Kidney epithelial cell (primary cell): Measurements from ENCODE around the gene HMGN2. TPM values are rescaled to one million over a fixed set of nuclear protein-coding genes. Genes with fewer than 3 reads are reported as not detected.

Experiments
- DNase-seq: peaks from one replicate; pipeline ENCODE4 v3.0.0-alpha.2; 2010; ENCODE audit warnings: low read depth
- H3K27me3 ChIP-seq: 2 replicates; pipeline ENCODE4 v1.6.0; 2011; ENCODE audit warnings: low read length; ENCODE audit not compliant: control insufficient read depth, insufficient read depth
- H3K36me3 ChIP-seq: 2 replicates; pipeline ENCODE4 v1.5.1; 2011; ENCODE audit warnings: low read length; ENCODE audit not compliant: control insufficient read depth, insufficient read depth
- H3K4me3 ChIP-seq: 2 replicates; pipeline ENCODE4 v1.5.1; 2011; ENCODE audit warnings: low read depth, mild to moderate bottlenecking, control low read depth, low read length
- CTCF ChIP-seq: IDR thresholded peaks from 2 replicates; pipeline ENCODE4 v1.5.1; 2011; ENCODE audit warnings: mild to moderate bottlenecking, moderate library complexity, low read length, control low read depth, inconsistent platforms; ENCODE audit not compliant: insufficient read depth, poor library complexity, severe bottlenecking
- total RNA-seq: library from RNA; depleted of rRNA; stranded (reverse); fragments of >200 nt; gene quantifications from 2 replicates; pipeline ENCODE4 v1.2.3, GENCODE V29; 2015

Gene HMGN2
- total RNA-seq, 1 donor from 2014 or later: 126 TPM

DNA sequence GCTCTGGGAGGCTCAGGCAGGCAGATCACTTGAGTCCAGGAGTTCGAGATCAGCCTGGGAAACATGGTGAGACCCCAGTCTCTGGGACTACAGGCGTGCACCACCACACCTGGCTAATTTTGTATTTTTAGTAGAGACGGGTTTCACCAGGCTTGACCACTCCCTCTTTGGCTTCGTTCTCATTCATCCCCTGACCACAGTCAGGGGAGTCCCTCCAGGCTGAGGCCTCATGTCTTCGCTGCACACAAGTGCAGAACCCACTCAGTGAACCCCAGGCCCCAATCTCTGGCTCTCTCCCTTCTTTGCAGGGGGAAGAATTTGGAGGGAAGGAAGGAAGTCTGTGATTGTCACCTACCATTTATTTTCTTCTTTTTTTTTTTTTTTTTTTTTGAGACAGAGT, 48.1 kb downstream of the HMGN2 start:
- Histone ChIP-seq H3K4me3 (no peak overlapping the region), H3K36me3 (no peaks in the 10 kb centered on the region), H3K27me3 (peaks cover 3% of the 10 kb centered on the region)
- no peak for DNase-seq
- TF ChIP-seq CTCF: no peak

GRCh38 chr1:26521669-26522030, 49.4 kb downstream of the HMGN2 start:
- Histone ChIP-seq H3K36me3 (no peaks in the 10 kb centered on the region), H3K27me3 (peaks cover 3% of the 10 kb centered on the region), H3K4me3 (no peak overlapping the region)
- DNase-seq: no peak
- no peak for TF ChIP-seq CTCF

GRCh38 chr1:26522073-26522472, 49.8 kb downstream of the HMGN2 start:
- no peak for TF ChIP-seq CTCF
- DNase-seq: no peak
- peaks cover 3% of the 10 kb centered on the region for H3K27me3 ChIP-seq
- H3K4me3 ChIP-seq: no peak overlapping the region
- H3K36me3 ChIP-seq: no peaks in the 10 kb centered on the region

- H3K4me3 ChIP-seq: no peak overlapping the region
- no peaks in the 10 kb centered on the region for H3K36me3 ChIP-seq
- H3K27me3 ChIP-seq: peaks cover 3% of the 10 kb centered on the region
- no peak for DNase-seq
- no peak for TF ChIP-seq CTCF
Observed at GRCh38 chr1:26524181-26524580, 51.9 kb downstream of the HMGN2 start.

Other genes starting within 250 kb of the HMGN2 start
- 7.5 and 9.7 TPM in 2 replicates for gene CEP85, start 238.2 kb upstream of the HMGN2 start, total RNA-seq
- 113 and 133 TPM in 2 replicates for gene SH3BGRL3, start 192.4 kb upstream of the HMGN2 start, total RNA-seq
- 9.4 and 10.2 TPM in 2 replicates for gene UBXN11, start 165.8 kb upstream of the HMGN2 start, total RNA-seq
- gene CD52, start 154.5 kb upstream of the HMGN2 start, total RNA-seq: 1.2 TPM in 1 of 2 replicates, not detected in the other
- gene CRYBG2, start 118.3 kb upstream of the HMGN2 start, total RNA-seq: 2.7 and 18.6 TPM in 2 replicates
- not detected in 2 replicates for gene ZNF683, start 99.7 kb upstream of the HMGN2 start, total RNA-seq
- gene LIN28A, start 61.6 kb upstream of the HMGN2 start, total RNA-seq: not detected in 2 replicates
- 43.8 and 52.7 TPM in 2 replicates for gene DHDDS, start 40.1 kb upstream of the HMGN2 start, total RNA-seq
- gene RPS6KA1, start 57.3 kb downstream of the HMGN2 start, total RNA-seq: 48.1 and 48.5 TPM in 2 replicates
- gene ARID1A, start 223.6 kb downstream of the HMGN2 start, total RNA-seq: 43.7 and 63.1 TPM in 2 replicates